Progenitor cell of endocrine pancreas (in vitro differentiated cells): ENCODE measurements around the gene RASGRP3. TPM values are rescaled to one million over a fixed set of nuclear protein-coding genes. Genes with fewer than 3 reads are reported as not detected.

ENCODE experiments used
- DNase-seq: peaks from one replicate; pipeline ENCODE4 v3.0.0; 2021; ENCODE audit warnings: low spot score; ENCODE audit not compliant: unreplicated experiment
- H3K27ac Mint-ChIP-seq: 2 replicates; pipeline ENCODE4 v1.8.0; 2021; ENCODE audit warnings: mild to moderate bottlenecking, moderate library complexity, mixed read lengths
- H3K27me3 Mint-ChIP-seq: 2 replicates; pipeline ENCODE4 v1.8.0; 2021; ENCODE audit warnings: mixed read lengths
- H3K36me3 Mint-ChIP-seq: 2 replicates; pipeline ENCODE4 v1.8.0; 2022; ENCODE audit warnings: mixed read lengths; ENCODE audit not compliant: insufficient read depth
- H3K4me1 Mint-ChIP-seq: 2 replicates; pipeline ENCODE4 v1.8.0; 2021; ENCODE audit warnings: low read depth, mixed read lengths
- H3K4me3 Mint-ChIP-seq: 2 replicates; pipeline ENCODE4 v1.8.0; 2021; ENCODE audit warnings: low read depth, mild to moderate bottlenecking, moderate library complexity, mixed read lengths
- H3K9me3 Mint-ChIP-seq: 2 replicates; pipeline ENCODE4 v1.8.0; 2021; ENCODE audit warnings: low read depth, mixed read lengths
- CTCF ChIP-seq: fragments of 200-600 bp; sonication (generic); IDR thresholded peaks from one replicate; pipeline ENCODE4 v1.5.0; 2021; ENCODE audit warnings: antibody characterized with exemption, mild to moderate bottlenecking; ENCODE audit not compliant: unreplicated experiment
- total RNA-seq: library from RNA; stranded (reverse); gene quantifications from 2 replicates; pipeline ENCODE4 v1.2.1, GENCODE V29; 2021

RASGRP3 gene
- total RNA-seq, 1 donor from 2014 or later = not detected

- H3K9me3 Mint-ChIP-seq = no peaks in the 10 kb centered on the region
- H3K4me3 Mint-ChIP-seq = no peak overlapping the region
- no peak for TF ChIP-seq CTCF
- no peaks in the 10 kb centered on the region for H3K4me1 Mint-ChIP-seq
- no peak overlapping the region for H3K27ac Mint-ChIP-seq
- no peaks in the 10 kb centered on the region for H3K36me3 Mint-ChIP-seq
- peaks cover 38% of the 10 kb centered on the region for H3K27me3 Mint-ChIP-seq
- DNase-seq = no peak
Measured at GRCh38 chr2:33497221-33497650, 20.8 kb downstream of the RASGRP3 start.

GRCh38 chr2:33498291-33498956 is 22.0 kb downstream of the RASGRP3 start:
- no peaks in the 10 kb centered on the region for H3K4me1 Mint-ChIP-seq
- no peak for TF ChIP-seq CTCF
- no peak overlapping the region for H3K4me3 Mint-ChIP-seq
- no peaks in the 10 kb centered on the region for H3K9me3 Mint-ChIP-seq
- H3K27ac Mint-ChIP-seq = no peak overlapping the region
- no peak for DNase-seq
- H3K27me3 Mint-ChIP-seq = peaks cover 30% of the 10 kb centered on the region
- H3K36me3 Mint-ChIP-seq = no peaks in the 10 kb centered on the region

- no peak overlapping the region for H3K4me3 Mint-ChIP-seq
- no peaks in the 10 kb centered on the region for H3K9me3 Mint-ChIP-seq
- H3K27me3 Mint-ChIP-seq = peaks cover 26% of the 10 kb centered on the region
- H3K4me1 Mint-ChIP-seq = no peaks in the 10 kb centered on the region
- H3K36me3 Mint-ChIP-seq = no peaks in the 10 kb centered on the region
- DNase-seq = no peak
- no peak overlapping the region for H3K27ac Mint-ChIP-seq
- TF ChIP-seq CTCF = no peak
Measured at GRCh38 chr2:33500177-33500576, 23.7 kb downstream of the RASGRP3 start.

- H3K4me1 Mint-ChIP-seq = peaks cover 2% of the 10 kb centered on the region
- H3K27me3 Mint-ChIP-seq = peaks cover 19% of the 10 kb centered on the region
- TF ChIP-seq CTCF = no peak
- no peaks in the 10 kb centered on the region for H3K9me3 Mint-ChIP-seq
- no peak overlapping the region for H3K27ac Mint-ChIP-seq
- H3K36me3 Mint-ChIP-seq = no peaks in the 10 kb centered on the region
- no peak for DNase-seq
- no peak overlapping the region for H3K4me3 Mint-ChIP-seq
Measured at GRCh38 chr2:33502025-33502424, 25.6 kb downstream of the RASGRP3 start.

DNA sequence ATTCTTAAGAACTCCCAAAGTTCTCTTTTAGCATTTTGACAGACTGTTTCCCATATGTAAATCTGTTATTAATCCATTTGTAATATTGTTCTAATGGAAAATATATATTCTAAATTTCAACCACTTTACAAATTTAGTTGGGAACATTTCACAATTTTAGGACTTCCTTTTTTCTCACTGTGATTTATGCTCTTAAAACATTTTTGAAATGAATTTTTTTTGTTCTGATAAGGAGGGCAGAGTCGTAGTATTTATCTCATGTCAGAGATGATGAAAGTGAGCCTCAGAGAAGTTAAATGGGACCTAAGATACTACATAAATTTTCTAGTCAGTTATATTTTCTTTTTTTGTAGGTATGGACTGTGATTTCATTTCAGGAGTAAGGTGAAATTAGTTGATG is 26.6 kb downstream of the RASGRP3 start:
- H3K4me1 Mint-ChIP-seq = peaks cover 2% of the 10 kb centered on the region
- DNase-seq = no peak
- no peaks in the 10 kb centered on the region for H3K36me3 Mint-ChIP-seq
- peaks cover 16% of the 10 kb centered on the region for H3K27me3 Mint-ChIP-seq
- no peak overlapping the region for H3K4me3 Mint-ChIP-seq
- no peak for TF ChIP-seq CTCF
- no peaks in the 10 kb centered on the region for H3K9me3 Mint-ChIP-seq
- H3K27ac Mint-ChIP-seq = no peak overlapping the region
